ENCODE measurements around the gene VASP.
A peak's percentile ranks its signal among the peaks of the same experiment; 100 is the strongest.

Gene VASP

DNA sequence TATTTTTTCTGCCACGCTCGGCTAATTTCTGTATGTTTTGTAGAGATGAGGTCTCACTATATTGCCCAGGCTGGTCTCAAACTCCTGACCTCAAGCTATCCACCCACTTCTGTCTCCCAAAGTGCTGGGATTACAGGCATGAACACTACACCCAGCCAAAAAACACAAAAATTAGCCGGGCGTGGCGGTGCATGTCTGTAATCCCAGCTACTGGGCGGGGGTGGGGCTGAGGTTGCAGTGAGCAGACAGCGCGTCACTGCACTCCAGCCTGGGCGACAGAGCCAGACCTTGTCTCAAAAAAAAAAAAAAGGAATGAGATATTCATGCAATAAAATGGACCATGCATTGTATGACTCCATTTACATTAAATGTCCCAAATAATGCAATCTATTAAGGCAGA lies 32.2 kb downstream of the VASP start:
- H3K36me3 ChIP-seq: no peaks in the 10 kb centered on the region
- TF ChIP-seq, protein P1, sequence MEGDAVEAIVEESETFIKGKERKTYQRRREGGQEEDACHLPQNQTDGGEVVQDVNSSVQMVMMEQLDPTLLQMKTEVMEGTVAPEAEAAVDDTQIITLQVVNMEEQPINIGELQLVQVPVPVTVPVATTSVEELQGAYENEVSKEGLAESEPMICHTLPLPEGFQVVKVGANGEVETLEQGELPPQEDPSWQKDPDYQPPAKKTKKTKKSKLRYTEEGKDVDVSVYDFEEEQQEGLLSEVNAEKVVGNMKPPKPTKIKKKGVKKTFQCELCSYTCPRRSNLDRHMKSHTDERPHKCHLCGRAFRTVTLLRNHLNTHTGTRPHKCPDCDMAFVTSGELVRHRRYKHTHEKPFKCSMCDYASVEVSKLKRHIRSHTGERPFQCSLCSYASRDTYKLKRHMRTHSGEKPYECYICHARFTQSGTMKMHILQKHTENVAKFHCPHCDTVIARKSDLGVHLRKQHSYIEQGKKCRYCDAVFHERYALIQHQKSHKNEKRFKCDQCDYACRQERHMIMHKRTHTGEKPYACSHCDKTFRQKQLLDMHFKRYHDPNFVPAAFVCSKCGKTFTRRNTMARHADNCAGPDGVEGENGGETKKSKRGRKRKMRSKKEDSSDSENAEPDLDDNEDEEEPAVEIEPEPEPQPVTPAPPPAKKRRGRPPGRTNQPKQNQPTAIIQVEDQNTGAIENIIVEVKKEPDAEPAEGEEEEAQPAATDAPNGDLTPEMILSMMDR (IDR thresholded peaks at IDR 0.05; ENCODE audit: low read depth, low read length): no peak

DNA sequence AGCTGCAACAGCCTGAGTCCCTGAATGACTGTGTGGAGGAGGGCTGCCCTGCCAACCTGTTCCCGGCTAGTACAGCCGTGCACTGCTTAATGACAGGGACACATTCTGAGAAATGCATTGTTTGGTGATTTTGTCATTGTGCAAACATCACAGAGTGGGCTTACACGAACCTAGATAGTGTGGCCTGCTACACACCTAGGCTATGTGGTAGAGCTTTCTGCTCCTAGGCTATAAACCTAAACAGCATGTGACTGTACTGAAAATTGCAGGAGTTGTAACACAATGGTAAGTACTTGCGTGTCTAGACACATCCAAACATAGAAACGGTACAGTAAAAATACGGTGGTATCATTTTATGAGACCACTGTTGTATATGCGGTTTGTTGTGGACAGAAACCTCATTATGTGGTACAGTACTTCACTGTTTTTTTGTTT lies 35.0 kb downstream of the VASP start:
- no peaks in the 10 kb centered on the region for H3K9me3 ChIP-seq
- H3K36me3 ChIP-seq: no peaks in the 10 kb centered on the region
- no peak overlapping the region for H3K4me3 ChIP-seq (ENCODE audit: low read depth, low read length)
- no peaks in the 10 kb centered on the region for H3K4me1 ChIP-seq
- H3K27me3 ChIP-seq: no peaks in the 10 kb centered on the region
- no peak for DNase-seq
- TF ChIP-seq, protein P1 (IDR thresholded peaks at IDR 0.05; ENCODE audit: low read depth, low read length): no peak

More for the DNA sequence above, 32.2 kb downstream of the VASP start:
- Histone ChIP-seq H3K4me1 (no peaks in the 10 kb centered on the region), H3K27me3 (no peaks in the 10 kb centered on the region), H3K9me3 (no peaks in the 10 kb centered on the region), H3K4me3 (ENCODE audit: low read depth, low read length) (no peak overlapping the region)
- no peak for DNase-seq

DNA sequence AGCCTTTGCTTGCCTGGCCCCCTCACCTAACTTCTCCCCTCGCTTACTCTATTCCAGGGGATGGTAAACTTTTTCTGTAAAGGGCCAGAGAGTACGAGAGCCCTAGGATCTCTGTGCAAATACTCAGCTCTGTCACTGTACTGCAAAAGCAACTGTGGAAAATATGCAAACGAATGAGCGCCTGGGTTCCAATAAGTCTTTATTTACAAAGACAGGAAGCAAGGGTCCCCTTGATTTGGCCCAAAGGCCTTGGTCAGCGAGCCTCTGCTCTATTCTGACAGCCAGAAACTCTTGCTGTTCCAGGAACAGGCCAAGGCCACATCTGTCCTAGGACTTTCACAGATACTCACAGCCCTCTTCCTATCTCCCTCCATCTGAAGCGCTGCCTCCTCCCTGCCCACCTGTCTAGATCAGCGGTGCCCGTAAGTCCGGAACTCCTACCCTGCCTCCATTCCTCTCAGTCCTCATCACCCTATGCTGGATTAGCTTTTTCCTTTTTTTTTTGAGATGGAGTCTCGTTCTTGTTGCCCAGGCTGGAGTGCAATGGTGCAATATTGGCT lies 40.0 kb downstream of the VASP start:
- Histone ChIP-seq H3K27me3 (no peaks in the 10 kb centered on the region), H3K9me3 (no peaks in the 10 kb centered on the region), H3K4me1 (no peaks in the 10 kb centered on the region), H3K36me3 (no peaks in the 10 kb centered on the region), H3K4me3 (ENCODE audit: low read depth, low read length) (no peak overlapping the region)
- TF ChIP-seq, protein P1 (IDR thresholded peaks at IDR 0.05; ENCODE audit: low read depth, low read length): no peak
- no peak for DNase-seq

DNA sequence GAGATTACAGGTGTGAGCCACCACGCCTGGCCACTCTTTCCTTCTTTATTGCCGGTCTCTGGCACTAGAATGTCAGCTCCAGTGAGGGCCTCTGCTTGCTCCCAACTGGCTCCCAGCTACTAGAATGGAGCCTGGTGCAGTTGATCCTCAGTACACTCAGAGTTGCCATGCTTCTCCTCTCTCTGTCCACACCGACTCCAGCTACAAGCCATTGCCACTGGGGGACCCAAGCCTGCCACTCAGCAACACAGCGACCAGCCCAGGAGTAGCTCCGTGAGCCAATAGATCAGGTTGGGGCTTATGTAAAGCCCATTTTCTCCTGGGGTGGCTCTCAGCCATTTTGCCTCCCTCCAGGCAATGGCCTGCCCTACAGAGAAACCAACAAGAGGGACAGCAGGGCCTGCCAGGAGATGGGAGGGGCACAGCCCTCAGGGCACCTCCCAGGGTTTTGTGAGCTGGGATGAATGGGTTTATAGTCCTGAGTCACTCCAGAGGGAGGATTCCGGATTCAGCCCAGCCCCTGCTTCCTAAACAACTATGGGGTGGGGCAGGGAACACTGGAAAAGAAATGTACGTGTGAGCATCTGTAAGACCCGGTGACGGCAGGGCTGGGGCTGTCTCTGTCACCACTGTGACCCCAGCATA lies 40.8 kb downstream of the VASP start:
- H3K36me3 ChIP-seq: no peaks in the 10 kb centered on the region
- H3K4me1 ChIP-seq: no peaks in the 10 kb centered on the region
- H3K9me3 ChIP-seq: no peaks in the 10 kb centered on the region
- no peak for DNase-seq
- H3K27me3 ChIP-seq: no peaks in the 10 kb centered on the region
- H3K4me3 ChIP-seq (ENCODE audit: low read depth, low read length): no peak overlapping the region
- TF ChIP-seq, protein P1 (IDR thresholded peaks at IDR 0.05; ENCODE audit: low read depth, low read length): no peak

DNA sequence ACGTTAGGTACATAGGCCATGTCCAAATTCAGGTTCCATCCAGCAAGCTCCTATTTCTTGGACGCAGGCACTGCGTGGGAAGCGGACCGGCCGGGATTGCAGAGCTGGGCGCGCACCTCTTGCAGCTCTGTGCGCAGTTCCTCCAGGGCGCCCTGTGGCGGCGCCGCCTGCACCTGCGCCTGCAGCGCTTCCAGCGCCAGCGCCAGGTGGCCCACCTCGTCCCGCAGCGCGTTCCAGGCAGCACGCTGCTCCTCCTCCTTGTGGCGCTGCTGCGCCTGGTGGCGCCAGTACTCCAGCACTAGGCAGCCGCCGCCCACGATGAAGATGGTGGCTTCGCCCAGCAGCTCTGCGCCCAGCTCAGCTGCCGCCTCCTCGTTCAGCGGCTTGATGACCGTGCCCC lies 46.2 kb downstream of the VASP start:
- Histone ChIP-seq H3K9me3 (no peaks in the 10 kb centered on the region), H3K27me3 (no peaks in the 10 kb centered on the region), H3K4me1 (no peaks in the 10 kb centered on the region), H3K4me3 (ENCODE audit: low read depth, low read length) (no peak overlapping the region), H3K36me3 (no peaks in the 10 kb centered on the region)
- TF ChIP-seq, protein P1 (IDR thresholded peaks at IDR 0.05; ENCODE audit: low read depth, low read length): peak; percentile 27
- DNase-seq: peak; percentile 42

DNA sequence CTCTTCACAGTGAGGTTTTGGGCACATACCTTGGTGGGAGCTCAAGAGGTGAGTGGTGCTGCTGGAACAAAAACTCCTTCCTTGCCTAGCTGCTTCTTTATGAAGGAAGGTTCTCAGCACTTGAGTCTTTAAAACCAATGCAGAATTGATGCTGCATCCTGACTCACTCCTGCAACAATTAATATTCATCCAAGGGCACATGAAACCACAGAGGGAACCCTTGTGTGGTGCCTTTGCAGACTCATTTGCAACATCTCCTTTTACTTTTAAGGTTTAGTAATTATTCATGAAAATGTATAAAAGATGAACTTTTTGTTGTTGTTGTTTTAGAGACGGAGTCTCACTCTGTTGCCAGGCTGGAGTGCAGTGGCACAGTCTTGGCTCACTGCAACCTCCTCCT lies 47.2 kb downstream of the VASP start:
- DNase-seq: no peak
- TF ChIP-seq, protein P1 (IDR thresholded peaks at IDR 0.05; ENCODE audit: low read depth, low read length): no peak
- Histone ChIP-seq H3K9me3 (no peaks in the 10 kb centered on the region), H3K27me3 (no peaks in the 10 kb centered on the region), H3K4me3 (ENCODE audit: low read depth, low read length) (no peak overlapping the region), H3K36me3 (no peaks in the 10 kb centered on the region), H3K4me1 (no peaks in the 10 kb centered on the region)
